Stimulated activated CD8-positive, alpha-beta memory T cell treated with anti-CD3 and anti-CD28 coated beads, Interleukin-4, amount 100 ng/mL, for 24 hours (primary cell): Measurements from ENCODE around the gene DUS3L.
"Not testable (repeated sequence)": the region's sequence is repeated elsewhere in the genome, so short reads cannot be mapped to it uniquely, and the experiment has no call there.

Experiments used
- DNase-seq: peaks from one replicate; pipeline ENCODE4 v3.0.0-alpha.2; 2020; ENCODE audit warnings: low read depth

Gene DUS3L

DNA sequence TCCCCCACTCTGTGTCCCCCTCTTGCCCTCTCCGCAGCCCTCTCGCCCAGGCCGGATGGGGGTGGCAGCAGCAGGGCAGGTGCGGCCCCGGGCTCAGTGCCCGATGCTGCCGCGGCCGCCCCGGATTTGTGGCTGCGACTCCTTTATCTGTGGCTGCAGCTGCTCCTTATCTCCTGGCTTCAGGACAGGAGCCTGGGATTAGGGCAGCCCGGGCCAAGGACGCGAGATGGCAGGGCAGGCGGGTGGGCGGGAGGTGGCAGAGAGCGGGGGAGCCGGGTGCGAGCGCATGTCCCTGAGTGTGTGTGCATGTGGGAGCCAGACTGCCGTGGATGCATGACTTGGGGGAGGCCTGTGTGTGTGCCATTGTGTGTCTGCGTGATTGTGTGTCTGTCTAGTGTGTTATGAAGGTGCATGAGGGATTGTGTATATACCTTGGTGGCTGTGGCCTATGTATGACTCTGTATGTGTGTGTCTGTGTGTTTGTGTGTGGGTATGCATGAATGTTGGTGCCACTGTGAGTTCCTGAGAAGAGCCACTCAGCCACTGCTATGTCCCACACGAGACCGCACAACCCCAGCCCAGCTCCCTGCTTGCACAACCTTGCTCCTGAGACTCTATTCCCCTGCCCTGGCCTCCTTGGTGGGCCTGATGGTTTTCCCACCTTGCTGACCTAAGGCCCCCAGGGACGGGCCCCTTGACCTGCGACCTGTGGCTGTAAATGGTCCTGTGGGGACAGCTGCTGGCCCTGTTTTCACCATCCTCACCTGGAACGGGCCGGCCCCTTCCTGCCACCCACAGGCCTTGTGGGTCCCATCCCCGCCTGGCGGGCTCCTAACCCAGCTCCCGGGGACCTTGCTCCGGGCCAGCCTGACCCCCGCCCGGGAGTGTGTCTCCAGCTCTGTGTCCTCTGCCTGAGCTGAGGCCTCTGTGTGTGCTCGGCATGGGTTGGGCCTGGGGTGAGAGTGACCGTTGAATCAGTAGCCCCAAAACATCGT lies 8.6 kb upstream of the DUS3L start:
- no peak for DNase-seq

DNA sequence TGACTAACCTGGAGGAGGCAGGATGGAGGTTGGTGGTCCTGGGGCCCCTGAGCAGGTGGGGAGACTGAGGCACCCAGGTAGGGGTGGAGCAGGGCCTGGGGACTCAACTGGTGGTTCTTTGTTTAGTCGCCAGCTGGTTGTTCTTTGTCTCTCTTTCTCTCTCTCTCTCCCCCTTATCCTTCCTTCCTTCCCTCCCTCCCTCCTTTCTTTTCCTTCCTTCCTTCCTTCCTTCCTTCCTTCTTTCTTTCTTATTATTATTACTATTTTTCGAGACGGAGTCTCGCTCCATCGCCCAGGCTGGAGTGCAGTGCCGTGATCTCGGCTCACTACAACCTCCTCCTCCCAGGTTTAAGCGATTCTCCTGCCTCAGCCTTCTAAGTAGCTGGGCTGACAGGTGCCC lies 7.3 kb upstream of the DUS3L start:
- no peak for DNase-seq

GRCh38 chr19:5795382-5795919 lies 4.5 kb upstream of the DUS3L start:
- DNase-seq: no peak

- no peak for DNase-seq
Measured at GRCh38 chr19:5793188-5793587, 2.2 kb upstream of the DUS3L start.

- no peak for DNase-seq
Measured at GRCh38 chr19:5792224-5792623, 1.3 kb upstream of the DUS3L start.

DNA sequence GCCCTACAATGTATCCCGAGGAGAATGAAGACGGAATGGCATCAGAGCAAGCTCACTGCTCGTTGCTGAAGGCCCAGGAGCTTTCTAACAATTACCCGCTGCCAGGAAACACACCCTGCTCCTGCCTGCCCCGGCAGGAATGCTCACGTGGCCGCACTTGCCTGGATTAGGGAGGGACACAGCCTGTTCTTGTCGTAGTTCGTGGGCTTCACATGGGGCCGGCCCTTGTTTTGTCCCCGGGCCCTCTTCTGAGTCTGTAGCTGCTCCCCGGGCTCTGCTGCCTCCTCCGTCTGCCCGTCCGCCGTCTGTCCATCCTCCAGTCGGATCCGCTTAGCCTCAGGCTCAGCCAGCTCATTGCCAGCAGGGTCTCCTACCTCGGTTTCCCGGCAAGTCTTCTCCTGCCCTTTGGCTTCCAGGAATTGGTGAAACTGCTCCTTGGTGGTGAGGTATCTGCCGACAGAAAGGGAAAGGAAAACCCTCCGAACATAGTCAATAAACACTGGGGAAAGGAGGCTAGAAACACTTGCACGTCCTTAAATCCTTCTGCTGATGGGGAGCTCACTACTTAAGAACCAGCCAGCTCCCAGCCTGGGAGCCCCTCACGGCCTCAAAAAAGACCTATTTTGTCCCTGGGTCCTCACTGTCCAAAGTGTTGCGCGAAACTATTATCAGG lies 941 bp downstream of the DUS3L start:
- no peak for DNase-seq

DNA sequence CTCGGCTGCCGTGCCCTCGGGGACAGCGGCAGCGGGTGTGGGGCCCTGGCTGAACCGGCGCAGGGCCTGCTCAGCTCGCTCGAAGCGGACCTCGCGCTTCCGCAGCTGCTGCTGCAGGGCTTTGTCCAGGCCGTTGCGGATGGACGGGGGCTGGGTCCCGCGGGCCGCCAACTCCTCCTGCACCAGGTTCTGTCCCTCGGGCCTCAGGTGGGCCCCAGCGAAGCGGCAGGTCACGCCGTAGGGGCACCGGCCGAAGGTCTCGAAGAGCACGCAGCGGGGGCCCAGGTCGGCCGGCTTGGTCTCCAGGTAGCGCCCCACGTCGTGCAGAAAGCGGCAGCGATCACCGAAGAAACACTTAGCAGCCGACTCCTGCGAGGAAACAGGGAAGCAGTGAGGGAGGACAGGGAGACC lies 1.6 kb downstream of the DUS3L start:
- no peak for DNase-seq

DNA sequence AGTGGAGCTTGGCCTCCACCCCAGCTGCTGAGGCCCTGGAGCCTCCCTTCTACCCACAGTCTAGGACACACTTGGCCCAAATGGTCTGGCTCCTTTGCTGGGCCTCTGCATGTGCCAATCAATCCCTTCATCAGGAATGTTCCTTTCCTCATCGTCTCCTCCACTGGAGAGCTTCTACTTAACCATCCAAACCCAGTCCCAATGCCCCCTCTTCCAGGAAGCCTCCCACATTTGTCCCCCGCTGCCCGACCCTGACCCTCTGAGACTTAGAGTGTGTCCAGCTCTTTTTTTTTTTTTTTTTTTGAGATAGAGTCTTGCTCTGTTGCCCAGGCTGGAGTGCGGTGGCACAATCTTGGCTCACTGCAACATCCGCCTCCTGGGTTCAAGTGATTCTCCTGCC lies 2.5 kb downstream of the DUS3L start:
- DNase-seq: no peak

DNA sequence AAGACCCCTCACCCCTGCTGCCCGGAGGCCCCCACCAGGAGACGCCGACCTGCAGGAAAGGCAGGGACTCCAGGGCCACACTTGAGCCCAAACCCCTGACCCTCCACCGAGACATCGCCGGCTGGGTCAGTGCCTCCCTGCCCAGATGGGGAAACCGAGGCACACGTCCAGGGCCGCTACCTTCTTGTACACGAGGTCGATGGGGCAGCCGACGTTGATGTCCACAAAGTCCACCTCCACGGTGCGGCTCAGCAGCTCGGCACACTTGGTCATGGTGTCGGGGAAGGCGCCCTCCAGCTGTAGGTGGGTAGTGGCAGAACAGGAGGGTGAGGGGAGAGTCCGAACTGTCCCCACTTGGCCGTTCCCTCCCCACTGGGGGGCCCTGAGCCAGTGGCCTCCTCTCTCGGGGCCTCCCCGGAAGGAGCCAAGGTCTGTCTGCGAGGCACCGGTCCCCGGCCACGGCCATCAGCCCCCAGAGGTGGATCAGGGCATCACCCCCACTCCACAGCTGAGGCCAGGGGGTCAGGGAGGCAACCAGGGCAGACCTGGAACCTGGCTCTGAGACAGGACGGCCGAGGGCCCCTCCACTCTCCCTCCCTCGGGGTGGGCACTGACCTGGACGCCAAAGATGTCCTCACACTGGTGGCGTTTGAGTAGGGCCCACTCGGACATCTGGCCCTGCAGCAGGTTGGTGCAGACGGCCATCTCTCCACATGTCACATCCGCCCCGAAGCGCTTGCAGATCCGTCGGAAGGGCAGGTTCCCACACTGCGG lies 3.4 kb downstream of the DUS3L start:
- no peak for DNase-seq

DNA sequence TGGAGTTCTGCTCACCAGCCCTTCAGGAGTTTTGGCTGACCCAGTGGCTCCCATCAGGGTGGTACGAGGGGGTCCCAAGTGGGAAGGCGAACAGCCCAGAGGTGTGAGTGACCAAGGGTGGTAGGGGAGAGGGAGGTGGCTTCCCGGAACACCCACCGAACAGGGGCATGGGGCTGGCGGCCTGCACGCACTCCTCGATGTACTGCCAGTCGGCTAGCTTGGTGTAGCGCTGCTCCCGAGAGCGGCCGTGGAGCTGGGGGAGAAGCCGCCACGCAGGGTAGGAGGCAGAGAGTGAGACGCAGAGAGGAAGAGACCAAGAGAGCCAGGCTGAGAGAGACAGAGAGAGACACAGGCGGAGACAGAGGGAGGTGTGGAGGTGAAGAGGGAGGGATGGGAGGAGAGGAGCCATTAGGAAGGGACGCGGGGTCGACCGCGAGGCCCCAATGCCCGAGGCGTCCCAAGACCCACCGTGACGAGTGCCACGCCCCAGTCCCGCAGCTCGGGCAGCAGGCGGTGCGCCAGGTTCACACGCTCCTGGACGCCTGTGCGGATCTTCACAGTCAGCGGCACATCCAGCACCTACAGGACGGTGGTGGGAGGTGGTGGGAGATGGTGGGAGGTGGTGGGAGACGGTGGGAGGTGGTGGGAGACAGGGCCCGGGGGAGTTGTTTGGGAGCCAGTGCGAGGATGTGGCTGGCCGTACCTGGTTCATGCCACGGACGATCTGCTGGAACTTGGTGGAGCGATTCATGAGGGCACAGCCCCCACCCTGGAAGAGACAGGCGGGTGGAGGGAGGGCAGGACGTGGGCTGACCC lies 4.2 kb downstream of the DUS3L start:
- DNase-seq: no peak

DNA sequence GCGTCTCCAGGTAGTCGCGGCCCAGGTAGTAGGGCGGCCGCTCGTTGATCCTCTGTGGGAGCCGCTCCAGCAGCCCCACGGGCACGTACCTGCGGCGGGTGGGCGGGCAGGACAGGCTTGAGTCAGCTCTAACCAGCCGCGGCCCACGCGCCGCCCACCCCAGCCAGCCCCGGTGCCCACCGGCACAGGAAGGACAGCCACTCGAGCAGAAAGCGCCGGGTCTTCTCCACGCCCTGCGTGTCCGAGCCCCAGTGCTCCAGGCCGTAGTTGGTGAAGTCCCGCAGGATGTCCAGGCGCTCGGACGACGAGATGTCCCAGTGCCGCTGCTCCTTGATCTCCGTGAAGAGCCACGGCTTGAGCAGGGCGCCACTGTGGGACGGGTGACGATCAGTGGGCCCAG lies 5.5 kb downstream of the DUS3L start:
- DNase-seq: no peak

DNA sequence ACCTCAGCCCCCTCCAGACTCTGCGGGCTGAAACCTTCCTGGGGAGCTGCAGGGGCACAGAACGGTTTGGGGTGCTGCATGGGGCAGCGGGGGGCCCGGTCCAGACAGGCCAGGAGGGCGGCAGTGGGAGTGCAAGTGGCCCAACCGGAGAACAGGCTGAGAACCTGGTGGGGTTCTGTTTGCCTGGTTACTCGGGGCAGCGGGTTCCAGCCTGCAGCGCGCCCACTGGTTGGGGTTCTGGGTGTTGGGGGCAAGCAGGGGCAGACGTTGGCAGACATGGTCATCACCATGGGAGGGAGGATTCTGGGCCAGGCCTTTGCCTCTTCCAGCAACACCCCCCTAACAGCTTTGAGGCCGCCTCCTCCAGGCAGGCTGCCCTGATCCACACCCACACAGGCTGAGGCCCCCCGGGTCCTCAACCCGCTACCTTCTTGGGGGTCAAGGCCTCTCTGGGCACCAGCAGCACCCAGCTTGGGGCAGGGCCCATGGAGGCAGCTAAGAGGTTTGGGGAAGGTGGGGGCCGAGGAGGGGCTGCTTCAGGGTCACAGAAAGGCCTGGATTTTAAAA lies 6.3 kb downstream of the DUS3L start, which contains the start of gene PRR22:
Gene PRR22, minus strand, starts transcription at position 166 of the 567 bp plus-strand sequence. Its CDS starts 86 bp downstream, at position 80.
- no peak for DNase-seq

GRCh38 chr19:5782945-5783919 lies 7.7 kb downstream of the DUS3L start:
- DNase-seq: no peak

DNA sequence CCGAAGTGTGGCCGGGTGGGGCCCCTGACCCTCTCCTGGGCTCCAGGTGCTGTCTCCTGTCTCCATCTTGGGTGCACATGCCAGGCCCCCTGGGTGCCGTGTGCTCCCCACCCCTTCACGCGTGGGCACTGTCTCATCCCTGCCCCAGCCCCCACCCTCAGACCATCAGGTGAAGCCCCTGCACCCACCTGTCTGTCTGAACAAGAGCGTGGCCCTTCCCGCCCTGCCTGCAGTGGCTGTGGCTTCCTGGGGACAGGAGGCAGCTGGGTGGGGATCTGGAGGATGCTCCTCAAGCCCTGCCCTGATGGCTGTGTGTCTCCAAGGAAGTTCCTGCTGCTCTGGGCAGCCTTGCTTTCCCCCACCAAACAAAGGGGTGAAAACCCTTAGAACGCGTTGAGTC lies 8.6 kb downstream of the DUS3L start:
- no peak for DNase-seq

DNA sequence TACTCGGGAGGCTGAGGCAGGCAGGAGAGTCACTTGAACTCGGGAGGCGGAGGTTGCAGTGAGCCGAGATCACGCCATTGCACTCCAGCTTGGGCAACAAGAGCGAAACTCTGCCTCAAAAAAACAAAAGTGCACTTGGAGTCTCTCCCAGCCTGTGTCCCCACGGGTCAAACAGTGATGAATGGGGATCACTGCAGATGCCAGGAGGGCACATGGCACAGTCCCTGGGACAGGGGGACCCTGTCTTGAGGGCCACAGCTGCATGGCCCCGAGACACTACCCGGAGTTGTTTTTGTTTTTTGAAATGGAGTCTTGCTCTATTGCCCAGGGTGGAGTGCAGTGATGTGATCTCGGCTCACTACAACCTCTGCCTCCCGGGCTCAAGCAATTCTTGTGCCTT lies 10.0 kb downstream of the DUS3L start:
- DNase-seq: not testable (repeated sequence)

DNA sequence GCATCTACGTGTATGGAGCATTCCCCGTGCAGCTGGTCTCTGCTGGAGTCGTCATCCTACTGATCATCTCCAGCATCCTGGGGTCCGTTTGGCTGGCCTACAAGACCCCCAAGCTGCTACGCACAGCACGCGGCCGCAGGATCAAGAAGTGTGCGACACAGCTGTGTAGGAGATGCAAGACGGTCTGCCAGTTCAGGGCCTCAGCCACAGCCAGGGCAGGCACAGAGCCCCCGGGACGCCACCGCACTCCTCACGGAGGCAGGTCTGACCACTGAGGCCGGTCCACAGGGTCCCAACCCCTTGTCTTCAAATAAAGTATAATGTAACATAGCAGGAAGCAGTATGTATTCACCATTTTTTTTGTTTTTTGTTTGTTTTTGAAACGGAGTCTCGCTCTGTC lies 12.6 kb downstream of the DUS3L start:
- DNase-seq: no peak

DNA sequence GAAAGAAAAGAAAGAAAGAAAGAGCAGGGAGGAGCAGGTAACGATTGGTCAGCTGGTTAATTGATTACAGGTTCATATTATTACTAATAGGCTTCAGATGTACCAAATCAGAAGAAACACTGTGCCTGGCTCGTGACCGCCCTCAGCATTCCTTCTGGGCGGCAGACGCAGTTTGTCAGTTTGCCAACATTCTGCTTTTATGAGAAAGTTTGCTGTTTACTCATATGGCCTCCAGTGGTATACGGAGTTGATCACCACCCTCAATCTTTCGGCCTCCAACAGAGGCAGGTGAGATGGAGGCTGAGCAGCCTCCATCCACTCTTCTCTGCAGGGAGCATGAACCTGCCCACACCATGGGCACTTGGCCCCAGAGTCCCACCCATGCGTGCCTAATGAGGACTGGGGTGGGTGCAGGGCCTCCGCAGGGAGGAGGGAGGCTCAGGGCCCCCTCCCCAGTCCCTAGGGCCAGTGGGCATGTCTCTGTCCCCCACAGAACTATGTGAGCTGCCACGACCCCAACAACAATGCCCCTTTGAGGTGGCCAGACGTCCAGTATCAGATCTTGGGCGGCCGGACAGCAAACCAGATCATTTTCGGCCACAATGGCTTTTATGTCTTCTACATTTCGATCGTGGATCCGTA lies 15.2 kb downstream of the DUS3L start:
- DNase-seq: no peak

- no peak for DNase-seq
Measured at GRCh38 chr19:5774921-5775320, 16.0 kb downstream of the DUS3L start.

GRCh38 chr19:5773276-5773675 lies 17.7 kb downstream of the DUS3L start:
- no peak for DNase-seq
